ENCODE data around the gene NOXRED1.
"Not testable (repeated sequence)": the region's sequence is repeated elsewhere in the genome, so short reads cannot be mapped to it uniquely, and the experiment has no call there.

Gene NOXRED1

DNA sequence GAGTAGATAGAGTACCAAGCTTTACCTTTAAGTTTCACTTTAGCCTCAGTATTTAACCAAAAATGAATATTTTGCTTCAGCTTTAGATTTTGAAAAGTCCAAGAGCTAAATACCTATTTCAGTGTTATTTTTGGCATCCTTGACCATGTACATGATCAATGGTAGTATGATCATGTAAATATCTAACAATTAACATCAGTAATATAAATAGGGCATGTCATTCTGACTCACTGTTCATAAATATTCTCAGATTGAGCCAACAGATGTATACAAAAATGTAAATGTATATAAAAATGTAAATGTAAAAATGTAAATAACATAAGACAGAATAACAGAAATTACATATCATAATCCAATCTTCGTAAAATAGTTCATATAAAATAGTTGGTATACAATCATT, 15.3 kb upstream of the NOXRED1 start:
- DNase-seq (ENCODE audit: low read depth in 2 of 2), result no peak
- H3K4me3 ChIP-seq (replicated peaks in 1 of 2; ENCODE audit: low read depth in 2 of 2, low read length in 2 of 2), result no peak overlapping the region
- TF ChIP-seq CTCF (IDR thresholded peaks at IDR 0.05; ENCODE audit: low read depth, low read length), result no peak

DNA sequence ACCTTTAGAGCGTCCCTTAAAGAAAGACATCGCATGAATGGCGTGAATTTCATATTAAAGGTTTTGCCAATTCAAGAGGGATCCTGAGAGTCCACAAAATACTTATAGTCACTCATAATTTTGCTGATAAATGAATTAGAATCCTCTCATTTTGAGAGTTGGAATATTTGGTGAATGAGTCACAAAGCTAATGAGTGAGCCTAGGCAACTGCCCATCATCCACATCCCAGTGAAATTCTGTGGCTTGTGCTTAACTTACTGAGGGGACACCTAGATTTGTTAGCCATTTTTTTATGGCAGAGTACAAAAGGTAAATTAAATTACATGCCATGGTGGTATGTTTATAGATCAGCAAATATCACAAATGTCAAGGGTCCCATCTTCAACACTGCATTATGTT, 12.7 kb upstream of the NOXRED1 start:
- DNase-seq (ENCODE audit: low read depth in 2 of 2), result no peak
- TF ChIP-seq CTCF (IDR thresholded peaks at IDR 0.05; ENCODE audit: low read depth, low read length), result no peak
- H3K4me3 ChIP-seq (replicated peaks in 1 of 2; ENCODE audit: low read depth in 2 of 2, low read length in 2 of 2), result no peak overlapping the region

DNA sequence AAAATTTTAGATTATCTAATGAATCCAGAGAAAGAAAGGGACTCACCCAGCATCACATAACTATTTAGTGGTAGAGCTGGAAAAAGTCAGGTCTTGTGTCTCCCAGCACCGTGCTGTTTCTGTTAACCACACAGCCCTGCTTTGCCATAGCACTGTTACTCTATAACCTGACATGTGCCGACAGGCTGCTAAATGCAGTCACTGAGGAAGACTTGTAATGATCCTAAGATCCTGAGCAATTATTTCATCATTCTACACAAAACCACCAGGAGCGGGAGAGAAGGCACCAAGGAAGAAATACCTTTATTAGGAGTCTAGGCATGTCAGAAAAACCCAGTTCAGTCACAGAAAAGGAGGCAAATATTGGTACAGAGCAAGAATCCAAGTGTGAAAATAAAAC, 3.1 kb upstream of the NOXRED1 start:
- TF ChIP-seq CTCF (IDR thresholded peaks at IDR 0.05; ENCODE audit: low read depth, low read length), result no peak
- no peak for DNase-seq (ENCODE audit: low read depth in 2 of 2)
- H3K4me3 ChIP-seq (replicated peaks in 1 of 2; ENCODE audit: low read depth in 2 of 2, low read length in 2 of 2), result no peak overlapping the region

GRCh38 chr14:77424862-77425261, 1.5 kb upstream of the NOXRED1 start:
- no peak for DNase-seq (ENCODE audit: low read depth in 2 of 2)
- no peak for TF ChIP-seq CTCF (IDR thresholded peaks at IDR 0.05; ENCODE audit: low read depth, low read length)
- no peak overlapping the region for H3K4me3 ChIP-seq (replicated peaks in 1 of 2; ENCODE audit: low read depth in 2 of 2, low read length in 2 of 2)

GRCh38 chr14:77421201-77421600, 2.1 kb downstream of the NOXRED1 start:
- no peak overlapping the region for H3K4me3 ChIP-seq (replicated peaks in 1 of 2; ENCODE audit: low read depth in 2 of 2, low read length in 2 of 2)
- TF ChIP-seq CTCF (IDR thresholded peaks at IDR 0.05; ENCODE audit: low read depth, low read length), result no peak
- peak; percentile 5 to 7 for DNase-seq (ENCODE audit: low read depth in 2 of 2)

- no peak for DNase-seq (ENCODE audit: low read depth in 2 of 2)
- TF ChIP-seq CTCF (IDR thresholded peaks at IDR 0.05; ENCODE audit: low read depth, low read length), result no peak
- H3K4me3 ChIP-seq (replicated peaks in 1 of 2; ENCODE audit: low read depth in 2 of 2, low read length in 2 of 2), result no peak overlapping the region
Measured at GRCh38 chr14:77416836-77417235, 6.5 kb downstream of the NOXRED1 start.

- DNase-seq (ENCODE audit: low read depth in 2 of 2); H3K4me3 ChIP-seq (replicated peaks in 1 of 2; ENCODE audit: low read depth in 2 of 2, low read length in 2 of 2): not testable (repeated sequence)
Measured at GRCh38 chr14:77416098-77416497, 7.2 kb downstream of the NOXRED1 start.

DNA sequence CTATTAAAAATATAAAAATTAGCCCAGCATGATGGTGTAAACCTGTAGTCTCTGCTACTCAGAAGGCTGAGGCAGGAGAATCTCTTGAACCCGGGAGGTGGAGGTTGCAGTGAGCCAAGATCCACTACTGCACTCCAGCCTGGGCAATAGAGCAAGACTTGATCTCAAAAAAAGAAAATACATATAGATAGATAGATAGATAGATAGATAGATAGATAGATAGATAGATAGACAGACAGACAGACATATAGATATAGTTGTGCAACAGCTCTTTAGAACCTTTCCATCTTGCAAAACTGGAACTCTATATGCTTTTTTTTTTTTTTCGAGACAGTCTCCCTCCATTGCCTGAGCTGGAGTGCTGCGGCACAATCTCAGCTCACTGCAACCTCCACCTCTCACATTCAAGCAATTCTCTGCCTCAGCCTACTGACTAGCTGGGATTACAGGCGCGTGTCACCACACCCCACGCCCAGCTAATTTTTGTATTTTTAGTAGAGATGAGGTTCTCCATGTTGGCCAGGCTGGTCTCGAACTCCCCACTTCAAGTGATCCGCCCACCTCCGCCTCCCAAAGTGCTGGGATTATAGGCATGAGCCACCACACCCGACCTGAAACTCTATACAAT, 7.8 kb downstream of the NOXRED1 start:
- not testable (repeated sequence) for DNase-seq (ENCODE audit: low read depth in 2 of 2); H3K4me3 ChIP-seq (replicated peaks in 1 of 2; ENCODE audit: low read depth in 2 of 2, low read length in 2 of 2)

All from cardiac fibroblast (primary cell).